DMS79 treated with DMSO at 0.1 percent for 48 hours (cell line): ENCODE results near the gene MIA2.

Experiments
- DNase-seq: peaks from one replicate; lab custom pipeline; 2025; lab: John Stamatoyannopoulos, UW

The MIA2 gene

DNA sequence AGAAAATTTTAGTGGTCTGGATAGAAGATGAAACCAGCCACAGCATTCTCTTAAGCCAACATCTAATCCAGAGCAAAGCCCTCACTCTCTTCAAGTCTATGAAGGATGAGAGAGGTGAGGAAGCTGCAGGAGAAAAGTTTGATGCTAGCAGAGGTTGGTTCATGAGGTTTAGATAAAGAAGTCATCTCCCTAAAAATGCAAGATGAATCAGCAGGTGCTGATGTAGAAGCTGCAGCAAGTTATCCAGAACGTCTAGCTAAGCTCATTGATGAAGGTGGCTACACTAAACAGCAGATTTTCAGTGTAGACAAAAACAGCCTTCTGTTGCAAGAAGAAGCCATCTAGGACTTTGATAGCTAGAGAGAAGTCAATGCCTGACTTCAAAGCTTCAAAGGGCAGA is 150.0 kb downstream of the MIA2 start:
- DNase-seq, result no peak

- no peak for DNase-seq
These were observed 150.5 kb downstream of the MIA2 start for GRCh38 chr14:39384177-39384576.

DNA sequence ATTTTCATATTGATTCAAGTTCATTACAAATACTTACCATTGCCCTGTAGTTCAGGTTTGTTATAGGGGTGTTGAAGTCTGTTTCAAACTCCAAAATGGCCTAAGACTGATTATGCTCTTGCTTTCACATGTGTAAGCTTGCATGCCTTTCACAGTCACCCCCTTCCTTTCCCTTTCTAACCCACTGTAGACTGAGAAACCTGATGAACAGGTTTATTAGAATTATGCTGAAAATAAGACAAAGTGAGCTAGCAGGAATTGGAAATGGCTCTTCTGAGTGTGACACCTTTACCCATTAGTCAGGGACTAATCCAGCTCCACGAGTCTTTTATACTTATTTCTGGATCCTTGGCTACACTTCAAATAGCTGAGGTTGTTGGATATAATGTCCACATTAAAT is 159.6 kb downstream of the MIA2 start:
- no peak for DNase-seq

DNA sequence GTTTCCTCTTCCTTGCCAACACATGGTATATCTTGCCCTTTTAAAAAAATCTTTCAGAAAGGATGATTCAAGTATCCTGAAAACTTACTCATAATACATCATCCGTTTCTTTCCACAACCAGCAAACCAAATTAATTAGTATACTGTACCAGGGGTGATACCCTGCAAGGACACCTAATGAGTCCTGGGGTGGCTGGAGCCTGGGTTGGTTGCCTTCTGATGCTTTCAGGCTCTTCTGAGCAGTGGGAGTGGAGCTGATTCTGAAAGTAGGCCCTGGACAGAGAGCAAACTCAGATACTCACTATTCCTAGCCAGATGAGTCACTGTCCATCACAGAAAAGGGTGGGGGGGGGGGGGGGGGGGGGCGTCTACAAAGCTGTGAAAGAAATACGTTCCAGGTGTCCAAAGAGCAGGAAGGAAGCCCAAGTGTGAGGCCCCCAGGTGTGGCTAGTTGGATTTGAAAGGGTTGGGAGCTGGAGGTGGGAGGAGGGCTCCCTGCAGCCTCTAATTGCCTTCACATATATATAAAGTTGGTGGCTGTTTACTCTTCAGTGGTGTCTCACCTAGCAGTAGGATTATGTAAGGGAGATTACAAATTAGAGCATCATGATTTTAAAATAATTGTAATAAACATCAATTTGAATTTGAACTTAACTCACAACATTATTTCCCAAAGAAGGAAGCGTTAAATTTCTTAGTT is 162.0 kb downstream of the MIA2 start:
- no peak for DNase-seq

GRCh38 chr14:39396448-39396847 is 162.7 kb downstream of the MIA2 start:
- DNase-seq, result no peak

DNA sequence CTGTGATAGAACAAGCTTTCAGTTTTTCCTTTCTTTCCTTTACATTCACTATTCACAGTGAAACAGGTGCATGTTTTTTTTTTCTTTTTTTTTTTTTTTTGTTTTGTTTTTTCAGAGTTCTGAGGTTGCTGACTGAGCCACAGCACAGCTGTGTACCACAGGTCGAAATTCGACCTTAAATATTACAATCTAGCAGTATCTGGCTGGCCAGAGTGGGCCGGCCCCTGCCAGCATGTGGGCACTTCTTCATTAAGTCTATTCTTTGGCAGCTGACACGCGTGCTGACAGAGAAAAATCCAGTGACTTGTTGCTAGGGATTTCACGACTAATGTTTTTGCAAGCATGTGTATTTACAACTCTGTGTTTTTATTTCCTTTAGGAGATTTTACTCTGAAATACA is 164.7 kb downstream of the MIA2 start:
- DNase-seq, result no peak

GRCh38 chr14:39406560-39406959 is 172.8 kb downstream of the MIA2 start:
- no peak for DNase-seq

DNA sequence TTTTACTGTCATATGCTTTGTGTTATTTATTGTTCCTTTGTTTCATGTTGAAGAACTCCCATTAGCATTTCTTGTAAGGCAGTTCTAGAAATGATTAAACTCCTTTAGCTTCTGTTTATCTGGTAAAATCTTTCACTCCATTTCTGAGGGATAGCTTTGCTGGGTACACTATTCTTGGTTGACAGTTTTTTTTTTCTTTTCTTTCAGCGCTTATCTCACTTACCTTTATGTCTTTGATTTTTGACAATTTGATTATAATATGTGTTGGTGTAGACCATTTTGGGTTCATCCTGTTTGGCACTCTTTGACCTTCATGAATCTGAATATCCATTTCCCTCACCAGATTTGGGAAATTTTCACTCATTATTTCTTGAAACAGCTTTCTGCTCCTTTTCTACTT is 182.4 kb downstream of the MIA2 start:
- no peak for DNase-seq

DNA sequence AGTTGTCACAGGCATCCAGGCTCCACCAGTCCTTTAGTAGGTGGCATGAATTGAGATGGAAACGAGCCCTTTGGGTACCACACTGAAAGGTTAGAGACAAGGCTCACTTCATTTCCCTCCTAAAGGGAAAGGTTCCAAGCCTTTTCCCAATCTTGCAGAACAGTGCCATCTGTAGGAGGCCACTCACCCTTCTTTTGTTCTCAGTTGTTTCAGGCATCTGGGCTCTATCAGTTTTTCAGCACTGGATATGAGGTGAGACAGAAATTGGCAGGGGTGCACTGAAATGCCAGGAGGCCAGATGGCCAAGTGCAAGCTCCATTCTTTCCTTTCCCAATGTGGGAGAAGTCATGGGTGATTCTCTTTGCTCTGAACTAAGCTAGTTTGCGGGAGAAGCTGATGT is 183.3 kb downstream of the MIA2 start:
- DNase-seq, result no peak

- DNase-seq, result no peak
These were observed 185.6 kb downstream of the MIA2 start for GRCh38 chr14:39419272-39419671.

DNA sequence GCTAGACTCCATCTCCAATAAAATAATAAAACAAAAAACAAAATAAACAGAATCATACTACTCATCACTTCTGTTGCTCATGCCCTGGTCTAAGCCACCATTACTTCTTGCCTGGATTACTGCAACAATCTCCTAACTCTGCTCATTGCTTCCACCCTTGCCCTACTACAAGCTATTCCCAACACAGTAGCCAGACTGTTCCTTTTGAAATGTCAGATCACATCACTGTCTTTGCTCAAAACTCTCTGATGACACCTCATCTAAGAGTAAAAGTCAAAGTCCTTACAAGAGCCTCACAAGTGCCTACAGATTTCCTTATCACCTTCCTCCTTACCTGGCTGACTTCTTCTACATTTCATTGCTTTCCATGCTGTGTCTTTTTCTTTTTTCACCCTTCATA is 188.5 kb downstream of the MIA2 start:
- DNase-seq, result no peak

GRCh38 chr14:39423793-39424192 is 190.1 kb downstream of the MIA2 start:
- DNase-seq, result no peak

DNA sequence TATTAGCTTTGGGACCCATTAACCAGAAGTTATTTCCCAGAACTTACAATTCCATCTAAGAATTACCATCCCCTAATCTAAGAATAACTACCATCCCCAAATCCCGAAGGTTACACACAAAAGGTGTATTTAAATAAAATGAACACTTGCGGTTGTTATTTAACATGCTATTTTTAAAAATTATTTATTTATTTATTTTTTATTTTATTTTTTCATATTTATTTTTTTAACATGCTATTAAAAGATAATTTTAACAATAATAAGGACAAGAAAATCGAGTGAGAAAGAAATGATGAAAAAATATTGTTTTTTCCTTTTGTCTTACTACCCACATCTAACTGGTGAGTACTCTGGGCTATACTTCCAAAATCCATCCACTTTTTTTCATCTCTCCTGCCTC is 192.2 kb downstream of the MIA2 start:
- DNase-seq, result no peak

DNA sequence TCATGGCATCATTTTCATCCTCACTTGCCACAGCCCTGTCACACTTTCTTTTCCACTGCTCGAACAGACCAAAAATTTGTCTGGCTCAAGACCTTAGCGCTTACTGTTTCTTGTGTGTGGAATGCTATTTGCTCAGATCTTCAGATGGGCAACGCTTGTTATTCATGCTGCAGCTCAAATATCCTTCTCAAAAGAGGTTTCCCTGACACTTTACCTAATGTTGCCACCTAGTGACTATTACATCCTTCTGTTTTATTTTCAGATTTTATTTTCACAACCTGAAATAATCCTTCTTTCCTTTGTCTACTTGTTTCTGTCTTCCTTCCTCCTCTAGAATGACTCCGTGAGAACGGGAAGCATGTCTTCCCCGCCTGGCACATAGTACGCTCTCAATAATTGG is 192.9 kb downstream of the MIA2 start:
- DNase-seq, result no peak

- no peak for DNase-seq
These were observed 194.4 kb downstream of the MIA2 start for GRCh38 chr14:39428118-39428517.

GRCh38 chr14:39430762-39431415 is 197.2 kb downstream of the MIA2 start:
- DNase-seq, result no peak

GRCh38 chr14:39431416-39432178 is 197.9 kb downstream of the MIA2 start:
- DNase-seq, result peak; percentile 34

DNA sequence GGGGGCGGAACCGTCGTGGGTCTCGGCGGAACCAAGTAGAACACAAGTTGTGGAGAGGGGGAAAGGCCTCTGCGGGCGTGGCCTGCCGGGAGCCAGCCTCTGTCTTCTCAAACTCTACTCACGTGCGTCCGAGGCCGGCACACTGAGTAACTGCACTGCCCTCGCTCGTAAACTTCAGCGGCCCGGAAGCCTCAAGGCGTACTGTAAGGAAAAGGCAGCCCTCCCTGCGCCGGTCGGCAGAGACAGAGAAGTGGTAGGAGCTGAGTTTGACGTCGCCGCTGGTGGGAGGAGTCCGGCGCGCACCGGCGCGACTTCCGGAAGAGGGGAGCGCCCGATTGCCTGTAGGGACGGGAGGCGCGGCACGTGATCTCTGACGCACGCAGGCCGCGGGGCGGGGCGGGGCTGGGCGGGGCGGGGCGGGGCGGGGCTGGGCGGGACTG is 198.5 kb downstream of the MIA2 start, which contains the start of gene FBXO33:
TSS of gene FBXO33 (minus strand) at position 255 of the 440 bp plus-strand sequence. CDS start 271 bp downstream, outside the sequence.
- DNase-seq, result peak; percentile 100

DNA sequence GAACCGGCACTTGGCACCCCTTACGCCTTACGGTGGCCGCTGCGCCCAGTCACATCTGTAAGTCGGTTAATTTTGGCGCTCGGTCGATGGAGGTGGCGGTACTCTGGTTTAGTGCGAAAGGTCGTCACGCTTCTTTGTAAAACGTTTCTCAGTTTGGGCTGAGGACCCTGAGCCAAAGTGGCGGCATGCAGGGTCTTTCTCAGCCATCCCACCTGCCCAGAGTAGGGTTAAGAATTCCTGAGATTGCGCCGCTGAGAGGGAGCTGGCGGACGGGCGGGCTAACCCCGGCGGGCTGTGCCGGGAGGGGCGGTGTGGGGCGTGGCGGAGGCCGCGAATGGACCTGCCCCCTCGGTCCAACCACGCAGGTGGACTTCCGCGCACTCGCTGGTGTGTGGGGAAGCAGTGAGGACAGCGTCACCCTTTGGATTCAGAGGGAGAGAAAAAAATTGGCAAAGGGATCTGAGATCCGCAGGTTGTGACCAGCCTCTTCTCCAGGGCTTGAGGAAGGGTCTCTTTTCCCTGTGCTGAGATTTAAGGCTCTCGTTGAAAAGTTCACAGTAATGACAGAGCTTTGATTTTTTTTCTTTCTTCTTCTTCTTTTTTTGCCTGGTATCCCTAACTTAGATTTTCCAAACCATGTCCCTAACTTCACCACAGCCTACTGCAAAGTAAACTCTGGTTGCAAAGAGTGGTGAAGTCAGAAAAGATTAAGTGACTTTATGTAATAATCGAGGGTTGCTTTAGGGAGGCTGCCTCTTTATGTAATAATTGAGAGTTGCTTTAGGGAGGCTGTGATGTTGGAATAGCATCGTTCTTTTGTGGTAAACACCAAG is 199.1 kb downstream of the MIA2 start:
- DNase-seq, result peak; percentile 100

DNA sequence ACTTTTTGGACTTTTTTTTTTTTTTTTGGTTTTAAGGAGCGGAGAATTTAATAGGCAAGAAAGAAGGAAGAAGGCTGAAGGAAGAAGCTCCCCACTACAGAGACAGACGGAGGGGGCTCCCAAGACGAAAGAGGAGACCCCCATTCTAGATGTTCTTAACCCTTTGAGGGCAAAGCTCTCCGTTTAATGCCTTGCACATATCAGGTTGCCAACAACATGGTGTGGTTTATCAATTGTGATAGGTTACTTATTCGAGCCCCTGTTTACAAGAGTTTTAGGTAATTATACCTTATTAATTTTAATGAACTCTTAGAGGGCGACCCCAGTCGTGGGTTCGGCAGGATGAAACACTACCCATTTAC is 199.7 kb downstream of the MIA2 start:
- no peak for DNase-seq

DNA sequence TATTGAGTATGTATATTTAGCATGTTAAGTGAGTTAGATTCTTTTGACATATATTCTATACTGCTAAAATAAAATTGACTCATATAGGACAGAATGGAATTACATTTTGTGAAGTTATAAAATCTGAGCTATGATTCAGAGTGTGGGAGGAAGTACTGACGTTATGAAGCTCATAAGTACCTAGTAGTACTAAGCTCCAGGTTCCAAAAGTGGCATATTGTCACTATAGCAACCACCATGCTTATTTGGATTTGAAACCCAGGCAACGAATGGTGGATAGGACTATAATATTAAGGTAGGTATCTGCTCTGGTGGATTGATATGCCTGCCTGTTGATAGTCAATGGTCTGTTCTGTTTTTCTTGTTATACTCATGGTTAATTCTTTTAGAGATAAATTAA is 200.7 kb downstream of the MIA2 start:
- no peak for DNase-seq

DNA sequence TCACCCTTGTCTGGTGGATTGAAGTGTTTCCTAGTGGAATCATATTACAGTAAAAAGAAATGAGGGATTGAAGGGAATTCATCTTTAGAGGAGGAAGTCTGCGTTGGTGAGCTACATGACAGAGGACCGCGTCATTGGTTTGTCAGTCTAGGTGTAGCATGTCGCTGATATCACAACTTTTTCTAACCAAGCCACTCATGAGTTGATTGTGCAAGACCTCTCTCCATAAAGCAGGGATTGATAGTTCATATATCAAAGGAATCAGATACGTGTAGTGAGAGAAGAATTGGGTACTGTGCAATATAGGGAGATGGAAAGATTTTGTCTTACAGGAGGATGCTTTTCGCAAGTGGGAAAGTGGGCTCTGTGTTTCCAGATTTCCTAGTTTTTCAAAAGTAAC is 201.5 kb downstream of the MIA2 start:
- no peak for DNase-seq
